HL-60/S4 (cell line): ENCODE data around the gene BOLA1.

Source experiments
- in situ Hi-C: fragments of 300-500 bp; cut with MboI; formaldehyde crosslinking; loops from 2 replicates; pipeline ENCODE4 v1.14.3; 2022; ENCODE audit warnings: low sequenced_read_pairs

BOLA1 gene

DNA sequence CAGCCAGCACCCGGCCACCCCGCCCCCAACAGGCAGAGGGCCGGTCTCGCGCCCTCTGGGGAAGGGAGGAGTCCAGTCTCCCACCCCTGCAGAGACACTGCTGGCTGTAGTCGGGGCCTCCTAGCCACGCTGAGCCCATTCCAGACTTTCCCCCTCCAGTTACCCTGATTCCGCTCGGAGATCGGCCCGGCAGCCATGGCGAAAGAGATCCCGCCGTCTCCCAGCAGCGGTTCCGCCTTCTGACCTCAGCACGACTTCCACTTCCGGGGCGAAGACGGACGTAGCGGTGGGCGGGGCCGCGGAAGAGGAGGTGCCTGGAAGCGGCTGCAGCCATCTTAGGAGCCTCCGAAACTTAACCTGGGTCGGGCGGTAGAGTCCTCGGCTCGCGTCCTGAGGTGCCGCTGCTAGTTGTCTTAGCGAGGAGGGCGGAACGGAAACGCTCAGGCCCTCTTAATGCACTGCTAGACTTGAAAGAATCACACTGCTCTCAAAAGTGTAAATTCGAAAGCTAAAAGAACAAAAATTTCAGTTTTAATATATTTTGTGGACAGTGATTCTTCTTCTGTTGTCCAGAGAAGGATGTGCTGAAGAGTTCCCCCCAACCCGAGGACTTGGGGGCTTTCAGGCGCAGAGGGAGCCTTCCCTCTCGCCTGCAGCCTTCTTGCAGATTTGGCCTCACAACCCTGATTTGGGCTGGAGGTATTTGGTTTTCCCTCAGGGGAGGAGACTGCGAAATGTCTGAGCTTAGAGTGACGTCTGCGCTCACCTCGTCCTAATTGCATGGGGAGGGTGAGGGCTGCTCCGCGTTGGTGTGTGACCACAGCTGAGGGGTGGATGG, 28.4 kb downstream of the BOLA1 start, which contains the start of gene SF3B4:
Gene SF3B4, minus strand, starts transcription at position 241 of the 838 bp plus-strand sequence. Its CDS starts 44 bp downstream, at position 197.
- in situ Hi-C loops, result loop anchor here (25.0 kb wide), 1 partner anchor 260 kb away; no protein-coding TSS in a partner anchor

DNA sequence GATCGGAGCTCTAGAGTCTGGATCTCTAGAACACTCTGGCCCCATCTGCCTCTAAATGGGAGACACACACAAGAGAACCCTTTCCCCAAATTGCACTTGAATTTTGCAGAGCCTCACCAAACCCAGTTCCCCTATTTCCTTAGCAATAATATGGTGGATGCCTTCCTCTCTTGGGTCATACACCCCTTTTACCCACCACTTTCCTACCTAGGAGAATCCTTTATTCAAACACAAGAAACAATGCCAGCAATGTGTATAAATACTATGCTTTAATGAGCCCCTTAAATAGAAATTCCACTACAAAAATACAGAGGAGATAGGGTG, 29.0 kb downstream of the BOLA1 start:
- in situ Hi-C loops, result loop anchor here (25.0 kb wide), 1 partner anchor 259 kb away; no protein-coding TSS in a partner anchor

DNA sequence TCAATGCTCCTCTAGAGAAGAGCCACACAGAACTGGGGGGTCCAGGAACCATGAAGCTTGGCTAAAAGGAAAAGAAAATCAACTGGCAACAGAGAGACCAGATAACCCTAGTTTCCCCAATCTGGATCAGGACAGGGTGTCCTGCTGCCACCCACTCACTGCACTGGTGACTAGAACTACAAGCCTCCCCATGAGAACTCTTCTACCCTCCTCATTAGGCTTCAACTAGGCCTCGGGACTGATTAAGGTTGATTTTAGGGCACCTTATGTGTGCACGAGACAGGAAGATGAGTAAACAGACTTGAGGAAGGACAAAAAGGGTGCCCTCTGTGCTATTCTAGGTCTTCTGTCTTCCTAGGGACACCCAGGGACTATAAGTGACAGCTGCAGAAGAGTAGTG, 30.5 kb downstream of the BOLA1 start:
- in situ Hi-C loops, result loop anchor here (25.0 kb wide), 1 partner anchor 257 kb away; no protein-coding TSS in a partner anchor

DNA sequence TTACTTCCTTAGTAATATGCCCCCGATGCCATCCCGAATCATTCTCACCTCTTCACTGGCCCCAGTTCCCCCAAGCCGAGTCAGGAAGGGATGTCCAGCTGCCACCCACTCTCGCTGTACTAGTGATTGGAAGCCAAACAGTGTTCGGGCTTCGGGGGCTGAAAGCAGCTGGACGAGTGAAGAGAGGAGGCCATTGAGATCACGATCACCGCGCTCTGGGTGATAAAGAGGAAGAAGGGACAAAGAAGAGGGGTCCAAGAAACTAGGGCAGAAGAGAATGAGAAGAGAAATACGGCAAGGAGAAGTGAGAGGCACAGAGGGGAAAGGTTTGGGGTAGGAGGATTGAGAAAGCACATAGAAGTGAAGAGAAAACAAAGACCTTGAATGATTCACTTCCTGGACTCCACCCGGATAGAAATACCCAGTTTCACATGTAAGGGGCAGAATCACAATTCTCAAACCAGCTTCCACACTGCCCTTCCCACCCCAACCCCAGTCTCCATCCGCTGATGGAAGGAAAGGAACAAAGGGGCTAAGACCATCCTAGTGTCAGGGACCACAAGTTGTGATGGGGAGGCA, 31.9 kb downstream of the BOLA1 start:
- in situ Hi-C loops, result loop anchor here (25.0 kb wide), 1 partner anchor 256 kb away; no protein-coding TSS in a partner anchor

DNA sequence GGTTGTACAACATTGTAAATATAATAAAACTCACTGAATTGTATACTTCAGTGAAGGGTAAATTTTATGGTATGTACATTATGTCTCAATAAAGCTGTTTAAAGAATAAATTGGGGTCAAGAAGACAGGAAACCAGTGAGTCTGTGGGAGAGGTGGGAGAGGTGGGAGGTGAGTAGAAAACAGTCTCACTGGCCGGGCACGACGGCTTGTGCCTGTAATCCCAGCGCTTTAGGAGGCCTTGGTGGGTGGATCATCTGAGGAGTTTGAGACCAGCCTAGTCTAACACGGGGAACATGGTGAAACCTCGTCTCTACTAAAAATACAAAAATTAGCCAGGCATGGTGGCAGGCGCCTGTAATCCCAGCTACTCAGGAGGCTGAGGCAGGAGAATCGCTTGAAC, 33.1 kb downstream of the BOLA1 start:
- in situ Hi-C loops, result loop anchor here (25.0 kb wide), 1 partner anchor 255 kb away; no protein-coding TSS in a partner anchor

DNA sequence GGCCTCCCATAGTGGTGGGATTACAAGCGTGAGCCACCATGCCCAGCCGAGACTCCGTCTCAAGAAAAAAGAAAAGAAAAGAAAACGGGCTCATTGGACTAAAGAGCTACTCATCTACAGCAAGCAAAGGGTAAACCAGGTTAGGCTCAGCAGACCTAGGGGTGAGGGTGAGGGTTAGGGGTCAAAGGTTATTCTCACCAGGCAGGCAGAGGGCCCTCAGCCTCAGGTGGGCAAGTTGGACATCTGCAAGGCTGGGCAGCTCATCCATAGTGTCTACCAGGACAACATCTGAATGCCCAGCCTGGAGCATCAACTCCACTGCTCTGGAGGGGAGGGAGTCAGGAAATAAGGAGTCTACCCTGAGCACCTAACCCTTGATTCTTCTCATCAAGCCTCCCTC, 33.8 kb downstream of the BOLA1 start:
- in situ Hi-C loops, result loop anchor here (25.0 kb wide), 1 partner anchor 254 kb away; no protein-coding TSS in a partner anchor

DNA sequence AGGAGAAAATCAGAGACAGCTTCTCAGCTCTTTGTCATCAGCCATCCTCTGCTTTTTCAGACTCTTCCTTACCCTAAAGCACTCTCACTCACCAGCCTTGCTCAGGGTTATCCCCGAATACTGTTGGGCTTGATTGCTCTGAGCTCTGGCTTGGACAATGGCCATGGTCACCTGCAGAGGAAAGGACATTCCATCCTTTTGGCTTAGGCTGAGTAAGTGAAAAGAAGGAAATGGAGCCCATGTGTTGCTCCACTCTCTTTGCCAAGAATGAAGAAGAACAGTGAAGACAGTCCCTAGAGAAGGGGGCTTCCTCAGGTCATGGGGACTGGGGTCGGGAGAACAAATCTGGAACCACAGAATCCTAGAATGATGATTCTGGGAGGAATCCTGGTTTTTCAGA, 35.0 kb downstream of the BOLA1 start:
- in situ Hi-C loops, result loop anchor here (25.0 kb wide), 1 partner anchor 253 kb away; no protein-coding TSS in a partner anchor

DNA sequence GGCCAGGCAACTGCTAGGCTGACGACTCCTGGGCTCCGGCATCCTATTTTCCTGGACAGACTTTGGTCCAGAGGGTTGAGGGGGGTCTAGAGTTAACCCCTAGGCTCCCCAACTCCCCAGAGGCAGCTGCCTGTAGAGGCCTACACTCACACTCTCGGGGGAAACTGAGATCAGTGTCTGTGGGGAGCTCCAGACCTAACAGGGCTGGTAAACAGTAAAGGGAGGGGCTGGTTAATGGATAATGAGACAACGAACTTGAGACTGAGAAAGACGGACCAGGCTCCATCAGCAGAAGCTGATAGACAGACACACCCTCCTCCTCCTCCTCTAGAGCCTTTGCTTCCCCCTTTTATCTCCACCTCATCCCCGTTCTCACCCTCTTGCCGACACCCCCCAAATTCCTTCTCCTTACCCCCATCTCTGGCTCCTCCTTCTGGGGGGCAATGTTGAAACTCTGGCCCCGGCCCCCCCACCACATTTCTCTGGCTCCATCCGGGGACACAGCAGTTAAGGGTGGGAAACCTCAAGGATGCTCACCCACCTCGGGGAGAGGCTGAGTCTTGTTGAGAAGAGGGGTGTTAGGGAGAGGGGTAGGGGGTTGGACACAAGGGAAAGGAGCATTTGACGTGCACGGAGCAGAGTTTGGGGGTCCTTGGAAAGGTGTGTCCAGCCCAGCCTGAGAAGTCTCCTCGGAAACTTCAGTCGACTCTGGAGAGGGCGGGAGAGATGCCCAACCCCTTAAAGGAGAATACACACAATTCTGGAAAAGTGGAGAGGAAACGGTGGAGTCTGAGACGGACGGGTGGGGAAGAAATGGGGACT, 37.0 kb downstream of the BOLA1 start, which contains the start of gene MTMR11:
Gene MTMR11, minus strand, starts transcription at position 710 of the 822 bp plus-strand sequence. Its CDS starts 232 bp downstream, at position 478.
- in situ Hi-C loops, result loop anchor here (25.0 kb wide), 1 partner anchor 251 kb away; no protein-coding TSS in a partner anchor

DNA sequence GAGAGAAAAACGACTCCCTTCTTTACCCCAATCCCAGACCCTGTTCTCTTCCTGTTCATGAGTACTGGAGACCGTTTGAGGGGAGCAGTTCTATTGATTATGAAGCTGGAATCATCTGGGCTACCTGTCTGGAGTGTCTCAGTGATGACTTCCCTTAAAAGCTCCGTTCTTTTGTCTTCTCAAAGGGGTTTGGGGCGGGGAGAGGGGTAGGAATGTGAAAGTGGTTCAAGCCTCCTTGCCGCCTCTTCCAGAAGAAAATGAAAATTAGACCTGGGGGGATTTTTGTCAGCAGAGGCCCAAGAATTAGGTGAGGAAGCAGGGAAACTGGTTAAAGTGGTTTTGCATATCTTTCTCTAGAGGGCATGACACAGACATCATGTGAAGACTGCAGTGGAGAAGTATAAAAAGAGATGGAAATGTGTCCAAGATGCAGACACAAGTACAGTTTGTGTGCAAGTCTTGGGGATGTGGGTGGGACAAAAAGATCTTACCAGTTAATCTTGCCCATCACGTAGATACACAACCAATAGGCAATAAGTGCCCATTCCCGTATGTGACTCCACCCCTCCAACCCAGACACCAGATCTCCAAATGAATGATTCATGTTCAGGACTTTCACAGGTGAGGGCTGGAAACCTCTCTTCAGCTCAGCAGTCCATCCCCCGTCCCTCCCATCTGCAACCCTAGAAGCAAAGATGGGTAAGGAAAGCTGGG, 37.8 kb downstream of the BOLA1 start:
- in situ Hi-C loops, result loop anchor here (25.0 kb wide), 1 partner anchor 250 kb away; no protein-coding TSS in a partner anchor

DNA sequence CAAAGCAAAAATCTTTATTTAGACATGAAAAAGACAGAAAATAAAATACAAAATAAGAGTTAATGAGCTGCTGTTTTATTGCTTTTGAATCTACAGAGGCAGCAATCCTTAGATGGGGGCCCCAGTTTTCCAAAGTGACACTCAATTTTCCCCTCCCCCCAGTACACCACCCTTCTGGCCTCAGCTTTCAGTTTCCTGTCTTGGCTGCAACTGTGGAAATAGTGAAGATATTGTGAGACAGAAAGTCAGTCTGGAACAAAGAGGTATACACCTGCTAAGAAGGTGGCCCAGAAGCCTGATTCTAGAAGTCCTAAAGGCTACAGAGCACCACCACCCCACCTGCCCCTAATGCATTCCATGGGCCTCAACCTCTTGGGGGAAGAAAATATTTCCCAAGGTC, 38.4 kb downstream of the BOLA1 start:
- in situ Hi-C loops, result loop anchor here (25.0 kb wide), 1 partner anchor 250 kb away; no protein-coding TSS in a partner anchor

DNA sequence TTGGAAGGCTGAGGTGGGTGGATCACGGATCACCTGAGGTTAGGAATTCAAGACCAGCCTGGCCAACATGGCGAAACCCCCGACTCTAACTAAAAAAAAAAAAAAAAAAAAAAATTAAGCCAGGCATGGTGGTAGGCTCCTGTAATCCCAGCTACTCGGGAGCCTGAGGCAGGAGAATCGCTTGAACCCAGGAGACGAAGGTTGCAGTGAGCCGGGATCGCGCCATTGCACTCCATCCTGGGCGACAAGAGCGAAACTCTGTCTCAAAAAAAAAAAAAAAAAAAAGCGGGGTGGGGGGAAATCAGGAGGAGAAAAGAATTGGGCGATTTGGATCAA, 39.3 kb downstream of the BOLA1 start:
- in situ Hi-C loops, result loop anchor here (25.0 kb wide), 1 partner anchor 249 kb away; no protein-coding TSS in a partner anchor

DNA sequence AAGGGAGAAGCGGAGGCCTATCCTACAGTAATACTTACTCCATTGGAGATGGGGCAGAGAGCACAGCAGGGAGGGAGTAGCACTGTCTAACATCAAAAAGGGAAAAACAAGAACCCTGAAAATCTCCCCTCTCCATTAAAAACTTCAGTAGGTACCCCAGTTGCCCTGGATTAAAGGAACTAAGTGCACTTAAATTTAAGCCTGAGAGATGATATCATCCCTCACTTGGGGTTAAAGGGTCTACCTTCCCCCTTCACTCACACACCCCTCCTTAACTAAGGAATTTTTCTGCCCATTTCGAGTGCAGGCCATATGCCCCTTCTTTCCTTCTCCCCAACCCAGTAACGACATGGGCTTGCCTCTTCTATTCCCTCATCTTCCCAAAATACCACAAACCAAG, 41.1 kb downstream of the BOLA1 start:
- in situ Hi-C loops, result loop anchor here (25.0 kb wide), 1 partner anchor 247 kb away; no protein-coding TSS in a partner anchor

DNA sequence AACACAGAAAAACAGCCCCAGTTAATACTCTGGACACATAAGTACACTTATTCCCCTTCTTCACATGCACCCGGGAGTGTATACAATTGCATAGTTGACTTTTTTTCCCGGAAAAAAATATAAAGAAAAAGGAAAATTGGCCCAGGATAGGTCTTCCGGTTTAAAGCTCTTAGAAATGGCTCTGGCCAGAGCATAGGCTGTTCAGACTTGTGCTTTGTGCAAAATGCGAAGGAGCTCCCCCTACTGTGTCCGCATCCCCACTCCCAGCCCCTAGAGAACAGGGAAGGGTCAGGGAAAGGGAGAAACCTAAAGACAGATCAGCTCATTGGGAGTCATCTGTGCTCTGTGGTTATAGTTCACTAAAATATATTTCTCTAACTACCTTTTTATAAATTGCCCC, 42.8 kb downstream of the BOLA1 start:
- in situ Hi-C loops, result loop anchor here (25.0 kb wide), 1 partner anchor 245 kb away; no protein-coding TSS in a partner anchor

DNA sequence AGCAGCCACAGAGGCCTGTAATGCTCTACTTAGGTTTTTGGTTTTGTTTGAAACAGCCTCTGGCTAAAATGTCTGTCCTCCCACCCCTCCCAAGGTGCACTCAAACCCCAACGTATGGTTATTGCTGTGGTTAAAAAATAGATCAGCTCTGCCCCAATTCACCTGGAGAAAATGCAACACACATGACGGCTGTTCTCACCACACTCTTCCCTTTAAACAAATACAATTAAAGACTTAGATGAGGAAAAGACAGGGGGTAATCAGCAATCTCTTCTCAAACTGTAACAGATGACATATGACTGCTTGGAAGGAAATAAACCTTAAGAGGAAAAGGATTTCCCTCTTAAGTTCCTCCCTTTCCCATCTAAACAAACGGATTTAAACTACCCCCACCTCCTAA, 43.5 kb downstream of the BOLA1 start:
- in situ Hi-C loops, result loop anchor here (25.0 kb wide), 1 partner anchor 244 kb away; no protein-coding TSS in a partner anchor

DNA sequence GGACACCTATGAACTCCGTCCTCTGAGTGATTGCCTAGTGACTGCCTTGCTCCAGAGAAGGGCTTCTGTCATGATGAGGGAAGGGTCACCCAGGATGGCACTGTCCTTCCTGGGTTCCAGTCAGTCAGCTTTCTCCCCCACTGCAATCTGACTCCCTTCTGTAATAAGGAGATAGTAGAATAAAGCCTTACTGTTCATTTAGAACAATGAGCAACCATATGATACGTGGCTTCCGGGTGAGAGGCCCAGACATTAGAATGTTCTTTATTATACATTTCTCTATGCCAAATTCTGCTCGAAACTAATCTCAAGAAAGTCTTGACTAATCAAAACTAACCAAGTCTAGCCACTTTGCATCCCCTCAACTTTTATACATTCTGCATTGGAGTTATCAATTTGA, 45.8 kb downstream of the BOLA1 start:
- in situ Hi-C loops, result loop anchor here (25.0 kb wide), 1 partner anchor 242 kb away; no protein-coding TSS in a partner anchor

DNA sequence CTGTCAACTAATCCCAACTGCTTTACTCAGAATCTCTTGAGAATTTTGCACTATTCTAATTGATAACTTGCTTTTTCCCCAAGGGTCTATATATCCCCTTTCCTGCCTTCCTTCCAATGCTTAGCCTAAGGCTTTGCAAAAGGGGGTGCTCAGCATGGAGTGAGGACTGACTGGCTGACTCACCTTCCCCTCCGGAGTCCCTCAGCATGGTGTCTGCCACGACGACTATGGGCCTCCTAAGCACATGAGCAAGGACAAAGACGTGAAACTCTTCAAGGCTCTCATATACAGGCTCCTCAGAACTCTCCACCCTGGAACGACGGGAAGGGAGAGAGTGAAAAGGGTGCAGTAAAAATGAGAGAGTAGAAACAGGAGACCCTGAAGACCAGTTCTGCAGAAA, 50.5 kb downstream of the BOLA1 start:
- in situ Hi-C loops, result loop anchor here (25.0 kb wide), 1 partner anchor 237 kb away; no protein-coding TSS in a partner anchor
